ENCODE data around the gene PRLR. TPM values are rescaled to one million over a fixed set of nuclear protein-coding genes. Genes with fewer than 3 reads are reported as not detected.
"Not testable (repeated sequence)": the region's sequence is repeated elsewhere in the genome, so short reads cannot be mapped to it uniquely, and the experiment has no call there.

Gene PRLR
- total RNA-seq, 1 donor: under 0.01 TPM

DNA sequence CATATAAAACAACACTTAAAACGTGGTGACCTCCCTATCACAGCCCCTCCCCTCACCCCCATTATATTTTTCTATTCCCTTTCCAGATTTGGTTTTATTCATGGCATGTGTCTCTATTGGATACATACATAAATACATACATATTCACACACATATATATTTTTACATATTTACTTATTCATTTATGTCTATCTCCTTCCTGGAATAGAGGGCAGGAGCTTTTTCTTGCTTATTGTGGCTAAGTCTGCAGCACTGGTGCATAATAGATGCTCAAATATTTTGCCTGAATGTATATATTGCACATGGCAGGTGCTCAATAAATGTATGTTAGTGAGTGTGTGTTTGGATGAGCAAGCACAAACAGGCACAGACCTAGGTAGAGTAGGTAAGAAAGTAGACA lies 185.0 kb downstream of the PRLR start:
- no peak for DNase-seq (ENCODE audit: low read depth in 2 of 3, low spot score in 2 of 3)

GRCh38 chr5:35044649-35045048 lies 185.6 kb downstream of the PRLR start:
- no peak for DNase-seq (ENCODE audit: low read depth in 2 of 3, low spot score in 2 of 3)

DNA sequence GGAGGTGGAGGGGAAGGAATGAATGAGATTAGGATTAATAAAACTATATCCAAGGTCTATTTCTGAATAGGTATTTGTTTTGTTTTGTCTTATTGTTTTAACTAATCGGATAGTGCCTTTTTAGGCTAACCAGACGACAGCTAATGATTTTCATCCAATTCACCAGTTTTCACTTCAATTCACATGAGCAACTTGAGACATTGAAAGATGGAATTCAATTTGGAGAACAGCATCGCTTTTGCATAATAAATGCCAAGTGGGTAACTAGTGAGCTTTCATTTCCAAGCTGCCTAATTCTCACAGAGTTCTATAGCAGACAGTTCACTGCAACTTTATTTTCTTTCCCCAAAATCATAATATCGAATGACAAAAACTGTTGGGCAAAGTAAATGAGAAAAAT lies 187.5 kb downstream of the PRLR start:
- DNase-seq (ENCODE audit: low read depth in 2 of 3, low spot score in 2 of 3): no peak

DNA sequence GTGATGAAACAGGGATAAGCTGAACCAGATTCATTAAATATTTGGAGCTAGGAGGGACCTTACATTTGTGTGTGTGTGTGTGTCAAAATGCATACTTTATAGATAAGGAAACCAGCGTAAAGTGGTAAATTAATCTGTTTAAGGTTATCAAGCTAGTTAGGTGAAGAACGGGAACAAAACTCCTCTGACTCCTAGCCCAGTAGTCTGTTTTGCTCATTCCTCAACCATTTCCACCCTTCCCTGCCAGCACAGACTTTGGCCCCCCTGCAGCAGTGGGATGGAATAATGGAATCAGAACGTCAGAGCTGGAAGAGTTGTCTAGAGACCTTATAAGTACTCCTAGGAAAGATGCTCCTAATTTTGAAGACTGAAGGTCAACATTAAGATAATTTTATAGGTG lies 189.0 kb downstream of the PRLR start:
- no peak for DNase-seq (ENCODE audit: low read depth in 2 of 3, low spot score in 2 of 3)

DNA sequence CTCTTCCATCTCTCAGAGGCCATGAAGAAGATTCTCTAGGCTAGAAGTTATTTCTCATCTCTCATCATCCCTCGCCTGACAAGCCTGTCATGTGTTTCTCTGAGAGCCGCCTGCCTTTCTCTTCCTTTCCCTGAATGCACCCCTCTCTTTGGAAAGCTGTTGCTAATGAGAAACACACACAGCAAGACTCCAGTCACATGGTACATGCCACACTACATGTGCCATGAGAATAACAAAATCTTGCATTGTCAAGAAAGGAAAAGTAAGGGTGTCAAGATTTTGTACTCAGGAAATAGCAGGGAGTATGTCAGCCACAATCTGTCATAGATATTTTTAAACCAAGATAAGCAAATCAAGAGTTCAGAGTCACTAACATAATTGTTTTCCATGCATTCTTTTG lies 191.4 kb downstream of the PRLR start:
- DNase-seq (ENCODE audit: low read depth in 2 of 3, low spot score in 2 of 3): no peak

DNA sequence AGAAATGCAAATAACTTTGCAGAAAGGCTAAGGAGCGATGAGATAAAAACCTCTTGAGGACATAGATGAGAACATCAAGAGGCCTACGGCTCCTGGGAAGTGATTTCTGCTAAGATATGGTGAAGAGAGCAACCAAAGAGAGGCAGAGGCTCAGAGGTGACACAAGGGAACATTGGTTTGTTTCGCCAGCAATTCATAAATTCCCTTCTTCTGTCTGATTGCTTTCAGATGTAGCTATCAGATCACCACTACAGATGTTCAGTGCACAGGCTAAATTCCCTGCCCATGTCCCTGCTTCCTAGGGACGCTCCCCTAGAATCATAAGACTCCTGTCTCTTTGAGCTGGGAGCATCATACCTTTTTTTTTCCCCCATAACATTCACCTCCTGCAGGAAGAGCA lies 193.8 kb downstream of the PRLR start:
- no peak for DNase-seq (ENCODE audit: low read depth in 2 of 3, low spot score in 2 of 3)

DNA sequence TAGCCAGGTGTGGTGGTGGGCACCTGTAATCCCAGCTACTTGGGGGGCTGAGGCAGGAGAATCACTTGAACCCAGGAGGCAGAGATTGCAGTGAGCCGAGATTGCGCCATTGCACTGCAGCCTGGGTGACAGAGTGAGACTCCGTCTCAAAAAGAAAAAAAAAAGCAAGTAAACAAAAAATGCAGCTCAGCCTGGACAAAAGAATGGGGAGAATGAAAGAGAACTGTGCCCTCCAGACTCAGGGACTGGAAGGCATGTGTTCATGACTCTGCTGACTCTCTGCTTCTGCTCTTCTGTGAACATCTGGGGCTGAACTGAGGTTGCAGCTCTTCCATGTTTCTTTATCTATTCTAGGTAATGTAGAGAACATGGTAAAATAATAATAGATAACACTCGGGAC lies 194.4 kb downstream of the PRLR start:
- not testable (repeated sequence) for DNase-seq (ENCODE audit: low read depth in 2 of 3, low spot score in 2 of 3)

DNA sequence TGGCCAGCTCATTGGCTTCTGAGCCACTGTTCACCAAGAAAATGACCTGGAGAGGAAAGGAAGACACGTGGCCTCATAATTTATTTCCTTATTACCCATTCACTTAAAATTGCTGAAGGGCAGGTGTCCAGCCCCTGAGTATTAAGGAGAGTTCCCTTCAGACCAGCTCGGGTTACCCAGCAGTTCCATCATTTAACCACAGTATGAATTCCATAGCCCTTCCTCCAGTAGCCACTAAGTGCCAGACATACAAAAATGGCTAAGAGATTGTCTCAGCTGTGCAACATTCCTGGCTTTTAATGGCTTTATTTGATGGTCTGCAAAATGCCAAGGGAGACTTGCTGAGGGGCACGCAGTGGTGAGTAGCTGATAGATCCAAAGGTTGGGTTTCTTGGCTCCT lies 195.0 kb downstream of the PRLR start:
- no peak for DNase-seq (ENCODE audit: low read depth in 2 of 3, low spot score in 2 of 3)

DNA sequence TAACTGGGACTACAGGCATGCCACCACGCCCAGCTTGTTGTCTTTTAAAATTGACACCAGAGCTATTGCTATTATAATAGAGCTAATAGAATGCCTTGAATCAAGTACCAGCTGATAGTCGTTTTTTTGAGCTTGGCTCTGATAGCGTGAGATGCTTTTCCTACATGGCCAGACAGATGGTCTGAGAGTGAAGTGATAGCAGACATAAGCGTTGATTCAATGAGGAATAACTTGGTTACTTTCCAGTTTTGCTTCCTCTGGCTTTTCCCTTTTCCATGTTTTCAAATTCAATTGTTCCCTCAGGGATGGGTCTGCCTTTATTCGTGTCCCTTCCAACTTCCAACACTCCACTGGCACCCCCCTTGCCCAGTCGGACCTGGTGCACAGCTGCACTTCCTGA lies 197.9 kb downstream of the PRLR start:
- no peak for DNase-seq (ENCODE audit: low read depth in 2 of 3, low spot score in 2 of 3)

DNA sequence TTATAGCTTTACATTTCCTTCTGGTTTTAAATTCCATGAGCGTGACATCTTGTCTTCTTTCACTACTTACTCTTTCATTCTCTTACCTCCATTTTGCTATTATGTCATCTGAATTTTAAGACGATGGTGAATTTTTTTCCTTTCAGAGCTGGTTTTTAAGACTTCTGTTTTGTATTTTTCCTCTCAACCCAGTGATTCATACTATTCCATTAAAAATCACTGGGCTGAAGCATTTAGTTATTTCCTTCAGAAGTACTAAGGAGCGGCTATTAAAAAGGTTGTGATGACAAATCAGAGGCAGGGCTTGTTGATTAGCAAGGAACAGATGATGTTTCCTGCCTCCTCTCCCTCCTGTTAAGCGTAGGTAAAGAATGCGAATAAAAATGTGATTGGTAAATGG lies 199.0 kb downstream of the PRLR start:
- DNase-seq (ENCODE audit: low read depth in 2 of 3, low spot score in 2 of 3): no peak

DNA sequence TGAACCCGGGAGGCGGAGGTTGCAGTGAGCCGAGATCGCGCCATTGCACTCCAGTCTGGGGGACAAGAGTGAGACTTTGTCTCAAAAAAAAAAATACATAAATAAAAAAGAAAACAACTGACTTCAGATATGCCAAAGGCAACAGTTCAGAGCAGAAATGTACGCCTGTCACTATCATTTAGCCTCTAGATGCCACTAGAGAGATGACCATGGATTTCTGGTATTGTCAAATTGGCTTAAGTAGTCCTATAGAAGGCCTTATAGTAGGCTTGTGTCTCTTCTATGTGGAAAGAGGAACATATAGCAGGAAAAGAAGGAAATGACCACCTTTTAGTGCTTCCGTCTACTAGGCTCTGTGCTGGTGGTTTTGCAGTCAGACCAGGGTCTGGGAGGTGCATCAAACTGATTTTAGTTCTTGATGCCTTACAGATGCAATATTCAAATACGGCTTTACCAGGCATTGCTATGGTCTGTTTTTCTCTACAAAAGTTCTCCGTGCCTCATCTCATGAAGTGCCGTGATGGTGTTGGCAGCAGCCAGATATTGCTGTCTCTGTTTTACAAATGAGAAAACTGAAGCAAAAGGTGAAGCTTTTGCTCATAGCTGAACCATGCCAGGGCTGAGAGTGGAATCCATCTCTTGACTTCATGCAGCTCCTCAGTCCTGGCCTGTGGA lies 199.7 kb downstream of the PRLR start:
- DNase-seq (ENCODE audit: low read depth in 2 of 3, low spot score in 2 of 3): no peak

DNA sequence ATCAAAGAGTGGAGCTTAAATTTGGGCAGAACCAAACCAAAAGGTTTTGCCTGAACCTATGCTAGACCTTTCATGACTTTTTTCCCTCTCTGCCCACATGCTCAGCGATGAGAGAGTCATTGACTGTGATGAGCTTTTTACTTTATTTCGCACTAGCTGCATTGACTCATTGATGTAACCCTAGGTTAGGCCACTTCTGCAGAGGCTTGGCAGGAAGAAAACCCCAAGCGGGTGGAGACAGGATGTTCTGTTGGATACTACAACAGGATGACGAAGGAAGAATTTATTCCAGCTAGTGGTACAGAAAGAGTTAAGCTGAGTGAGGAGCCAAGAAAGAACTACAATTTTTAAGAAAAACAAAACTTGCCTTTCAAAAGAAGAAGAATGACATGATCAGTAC lies 201.0 kb downstream of the PRLR start:
- no peak for DNase-seq (ENCODE audit: low read depth in 2 of 3, low spot score in 2 of 3)

DNA sequence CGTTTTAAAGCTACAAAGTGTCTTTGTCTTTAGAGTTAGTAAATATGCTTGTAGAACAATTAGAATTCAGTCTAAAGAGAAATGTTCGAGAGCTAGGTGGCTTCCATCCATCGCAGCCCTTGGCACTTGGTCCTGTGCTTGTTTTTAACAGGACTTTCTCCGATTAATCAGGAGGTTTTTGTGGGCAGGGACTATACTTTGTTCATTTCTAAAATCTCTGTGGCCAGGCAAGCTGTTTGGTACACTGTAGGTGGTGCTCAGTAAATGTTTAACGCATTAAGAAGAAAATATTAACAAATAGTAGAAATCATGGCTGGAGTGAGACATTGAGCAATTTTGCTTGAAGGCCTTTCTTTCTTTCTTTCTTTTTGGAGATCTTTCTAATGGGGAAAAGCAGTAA lies 203.3 kb downstream of the PRLR start:
- no peak for DNase-seq (ENCODE audit: low read depth in 2 of 3, low spot score in 2 of 3)

GRCh38 chr5:35026280-35026840 lies 203.9 kb downstream of the PRLR start:
- DNase-seq (ENCODE audit: low read depth in 2 of 3, low spot score in 2 of 3): no peak

DNA sequence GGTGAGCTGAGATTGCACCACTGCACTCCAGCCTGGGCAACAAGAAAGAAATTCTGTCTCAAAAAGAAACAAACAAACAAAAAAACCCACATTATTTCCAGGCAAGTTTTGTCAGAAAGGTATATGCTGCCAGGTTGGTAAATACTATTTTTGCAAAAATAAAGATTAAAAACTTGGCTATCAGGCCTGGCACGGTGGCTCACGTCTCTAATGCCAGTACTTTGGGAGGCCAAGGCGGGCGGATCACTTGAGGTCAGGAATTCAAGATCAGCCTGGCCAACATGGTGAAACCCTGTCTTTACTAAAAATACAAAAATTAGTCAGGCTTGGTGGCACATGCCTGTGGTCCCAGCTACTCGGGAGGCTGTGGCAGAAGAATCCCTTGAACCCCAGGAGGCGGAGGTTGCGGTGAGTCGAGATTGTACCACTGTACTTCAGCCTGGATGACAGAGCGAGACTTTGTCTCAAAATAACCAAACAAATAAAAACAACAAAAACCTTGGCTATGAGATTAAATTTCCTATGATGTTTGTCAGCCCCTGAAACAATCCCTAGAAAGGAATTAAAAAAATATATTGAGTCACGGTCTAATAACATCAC lies 205.3 kb downstream of the PRLR start:
- no peak for DNase-seq (ENCODE audit: low read depth in 2 of 3, low spot score in 2 of 3)

GRCh38 chr5:35023391-35024178 lies 206.7 kb downstream of the PRLR start:
- DNase-seq (ENCODE audit: low read depth in 2 of 3, low spot score in 2 of 3): no peak

GRCh38 chr5:35016174-35017051 lies 213.9 kb downstream of the PRLR start:
- no peak for DNase-seq (ENCODE audit: low read depth in 2 of 3, low spot score in 2 of 3)

DNA sequence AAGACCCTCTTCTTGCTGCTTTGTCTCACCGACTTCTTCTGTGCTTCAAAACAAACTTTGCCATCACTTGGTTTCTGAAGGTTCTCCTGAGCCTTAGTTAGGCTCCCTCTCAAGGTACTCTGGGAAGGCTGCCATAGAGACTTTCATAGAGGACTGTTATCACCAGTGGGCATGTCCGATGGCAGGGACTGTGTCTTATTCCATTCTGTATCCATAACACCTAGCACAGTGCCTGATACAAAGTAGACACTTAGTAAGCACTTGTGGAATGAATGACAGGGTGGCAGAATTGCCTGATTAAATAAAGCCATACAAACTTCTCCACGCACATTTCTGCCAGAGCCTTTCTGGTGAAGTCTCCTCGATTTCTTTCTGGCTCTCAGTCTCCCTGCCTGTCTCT lies 215.2 kb downstream of the PRLR start:
- no peak for DNase-seq (ENCODE audit: low read depth in 2 of 3, low spot score in 2 of 3)

DNA sequence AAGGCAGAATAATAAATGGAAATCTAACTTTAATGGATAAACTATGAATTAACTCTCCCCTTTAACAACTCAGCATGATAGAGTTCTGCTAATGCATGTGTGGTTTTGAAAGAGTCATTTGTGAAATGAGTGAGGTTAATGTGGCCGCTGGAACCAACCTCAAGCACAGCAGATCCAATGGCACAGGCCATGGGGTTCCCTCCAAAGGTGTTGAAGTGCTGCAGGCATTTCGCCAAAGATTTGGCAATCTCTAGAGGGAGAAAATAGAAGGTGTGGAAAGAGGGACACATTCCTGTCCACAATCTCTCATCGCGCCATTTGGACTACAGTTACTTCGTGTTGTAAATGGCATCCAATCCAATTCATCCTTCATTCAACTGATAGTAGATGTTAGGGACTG lies 217.5 kb downstream of the PRLR start:
- no peak for DNase-seq (ENCODE audit: low read depth in 2 of 3, low spot score in 2 of 3)

GRCh38 chr5:35012365-35012764 lies 217.9 kb downstream of the PRLR start:
- DNase-seq (ENCODE audit: low read depth in 2 of 3, low spot score in 2 of 3): no peak

DNA sequence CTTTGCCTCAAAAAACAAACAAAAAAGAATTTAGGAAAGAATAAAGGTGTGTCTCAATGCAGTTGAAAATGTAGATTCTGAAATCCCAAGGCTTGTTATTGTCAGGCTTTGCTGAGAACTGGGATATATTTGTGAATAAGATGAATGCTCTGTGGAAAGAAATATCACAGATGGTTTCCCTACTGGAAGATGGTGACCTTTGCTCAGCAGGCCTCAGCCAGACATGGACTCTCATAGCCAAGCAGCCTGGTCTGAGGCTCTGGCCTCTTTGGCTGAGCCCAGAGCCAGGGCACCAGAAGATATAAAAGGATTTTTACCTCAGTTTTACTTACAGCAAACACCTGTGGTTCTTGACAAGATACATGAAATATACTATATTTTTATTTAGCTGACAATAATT lies 219.6 kb downstream of the PRLR start:
- DNase-seq (ENCODE audit: low read depth in 2 of 3, low spot score in 2 of 3): no peak

Data from hematopoietic multipotent progenitor cell (in vitro differentiated cells).